Uterus (tissue), 4 donors: ENCODE data around the gene GPR152. TPM values are rescaled to one million over a fixed set of nuclear protein-coding genes. Genes with fewer than 3 reads are reported as not detected.
"Not testable (repeated sequence)": the region's sequence is repeated elsewhere in the genome, so short reads cannot be mapped to it uniquely, and the experiment has no call there.

Experiments
- DNase-seq, 2 donors: peaks; one replicate each; pipeline ENCODE4 v3.0.0-alpha.2; 2019 to 2020
- H3K27ac ChIP-seq, 2 donors: fragments of 200-600 bp; sonication (generic); 1 replicate in 1 of 2; 2 replicates in 1 of 2; pipeline ENCODE4 v1.5.1; 2016 to 2018
- H3K27me3 ChIP-seq, 2 donors: fragments of 200-600 bp; sonication (generic); one replicate each; pipeline ENCODE4 v1.5.1; 2018 to 2019; ENCODE audit warnings: control low read depth in 1 of 2
- H3K36me3 ChIP-seq, 2 donors: fragments of 200-600 bp; sonication (generic); one replicate each; pipeline ENCODE4 v1.5.1; 2019; ENCODE audit warnings: control low read depth in 1 of 2
- H3K4me1 ChIP-seq, 2 donors: fragments of 200-600 bp; sonication (generic); one replicate each; pipeline ENCODE4 v1.5.1; 2018 to 2019; ENCODE audit warnings: control low read depth in 1 of 2
- H3K4me3 ChIP-seq, 2 donors: fragments of 200-600 bp; sonication (generic); 1 replicate in 1 of 2; 2 replicates in 1 of 2; pipeline ENCODE4 v1.5.1; 2018 to 2019; ENCODE audit warnings: mild to moderate bottlenecking in 1 of 2
- H3K9me3 ChIP-seq, 2 donors: fragments of 200-600 bp; sonication (generic); one replicate each; pipeline ENCODE4 v1.5.1; 2019; ENCODE audit warnings: control low read depth in 1 of 2
- CTCF ChIP-seq, 4 experiments: fragments of 200-600 bp in 2 of 4; fragments of 450-650 bp in 2 of 4; sonication (generic) in 2 of 4; IDR thresholded peaks; one replicate each; pipeline ENCODE4 v1.5.1; 2016 to 2019; ENCODE audit warnings: antibody characterized with exemption in 4 of 4, mild to moderate bottlenecking in 2 of 4, moderate library complexity in 1 of 4
- POLR2A ChIP-seq, 2 donors: fragments of 450-650 bp; IDR thresholded peaks; one replicate each; pipeline ENCODE4 v1.6.1; 2016; ENCODE audit warnings: antibody characterized with exemption in 2 of 2, mild to moderate bottlenecking in 1 of 2, moderate library complexity in 1 of 2
- intact Hi-C: fragments of 100-400 bp; cut with DNase I; formaldehyde crosslinking; loops from one replicate; pipeline ENCODE4 v1.15.1; 2023; ENCODE audit warnings: low total_unique reads
- total RNA-seq, 4 donors: library from RNA; depleted of rRNA in 3 of 4; stranded (reverse); fragments of >200 nt in 3 of 4; gene quantifications; one replicate each; pipeline versions ENCODE4 v1.1.0 to v1.2.4, GENCODE V29; 2014 to 2023
- donor health status: DM: yes; HTN: yes; CAD: no.

The GPR152 gene
- total RNA-seq, 4 donors from 2014 or later: not detected

DNA sequence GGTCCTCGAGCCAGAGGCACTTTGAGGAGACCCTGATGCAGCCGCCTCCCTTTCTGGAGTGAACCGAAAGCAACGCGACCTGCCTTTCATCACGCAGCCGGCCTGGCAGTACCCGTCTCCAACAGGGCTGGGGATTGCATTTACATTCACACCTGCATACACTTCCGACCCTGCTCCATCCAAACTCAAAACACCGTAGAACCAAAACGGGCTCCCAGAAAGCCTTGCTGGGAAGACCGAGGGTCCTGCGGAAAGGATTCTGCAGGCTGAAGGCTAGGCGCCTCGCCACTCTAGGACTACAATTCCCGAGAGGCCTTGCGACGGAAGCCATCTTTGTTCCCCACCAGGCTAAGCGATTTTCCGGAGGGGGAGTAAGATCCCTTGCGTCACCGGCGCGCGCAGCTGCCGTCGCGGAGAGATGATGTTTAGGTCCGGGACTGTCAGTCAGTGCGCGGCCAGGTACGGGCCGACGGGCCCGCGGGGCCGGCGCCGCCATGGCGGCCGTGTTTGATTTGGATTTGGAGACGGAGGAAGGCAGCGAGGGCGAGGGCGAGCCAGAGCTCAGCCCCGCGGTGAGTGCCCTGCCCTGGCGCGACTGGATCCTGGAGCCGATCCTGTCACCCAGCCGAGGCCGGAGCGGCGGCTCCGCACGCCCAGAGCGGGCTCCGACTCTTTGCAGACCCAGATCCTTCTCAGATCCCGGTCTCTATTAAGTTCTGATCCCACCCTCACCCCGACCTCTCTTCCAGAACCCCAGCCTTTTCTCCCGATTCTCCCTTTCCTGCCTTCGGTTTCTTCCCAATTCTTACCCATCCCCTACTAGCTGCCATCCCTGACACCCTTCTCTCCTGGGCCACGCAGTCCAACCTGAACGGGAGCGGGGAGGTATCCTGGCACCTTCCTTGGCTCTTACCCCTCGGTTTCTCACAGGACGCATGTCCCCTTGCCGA, 24.2 kb downstream of the GPR152 start, which contains the start of gene RPS6KB2:
RPS6KB2 (plus strand) TSS at position 443 of the 950 bp plus-strand sequence; CDS start at position 495, 52 bp downstream.
- H3K36me3 ChIP-seq: no peaks in the 10 kb centered on the region
- intact Hi-C loops: no loop called here
- TF ChIP-seq POLR2A (IDR thresholded peaks at IDR 0.05) (peak; percentile 91 to 95), CTCF (IDR thresholded peaks at IDR 0.05) (peak in 1 of 4 experiments; percentile 42)
- peak within 1 kb of the TSS; percentile 82 to 86 for H3K27ac ChIP-seq
- H3K4me1 ChIP-seq: no peaks in the 10 kb centered on the region
- no peaks in the 10 kb centered on the region for H3K9me3 ChIP-seq
- no peaks in the 10 kb centered on the region for H3K27me3 ChIP-seq
- peak; percentile 99 for DNase-seq
- peak within 1 kb of the TSS; percentile 58 to 64 for H3K4me3 ChIP-seq

- DNase-seq, H3K4me1 ChIP-seq, H3K9me3 ChIP-seq, H3K27me3 ChIP-seq, H3K36me3 ChIP-seq, intact Hi-C loops: not testable (repeated sequence)
- peak overlapping the region; percentile 77 to 86 for H3K27ac ChIP-seq
- peak overlapping the region; percentile 58 to 64 for H3K4me3 ChIP-seq
Observed at GRCh38 chr11:67427364-67427859, 25.1 kb downstream of the GPR152 start.

DNA sequence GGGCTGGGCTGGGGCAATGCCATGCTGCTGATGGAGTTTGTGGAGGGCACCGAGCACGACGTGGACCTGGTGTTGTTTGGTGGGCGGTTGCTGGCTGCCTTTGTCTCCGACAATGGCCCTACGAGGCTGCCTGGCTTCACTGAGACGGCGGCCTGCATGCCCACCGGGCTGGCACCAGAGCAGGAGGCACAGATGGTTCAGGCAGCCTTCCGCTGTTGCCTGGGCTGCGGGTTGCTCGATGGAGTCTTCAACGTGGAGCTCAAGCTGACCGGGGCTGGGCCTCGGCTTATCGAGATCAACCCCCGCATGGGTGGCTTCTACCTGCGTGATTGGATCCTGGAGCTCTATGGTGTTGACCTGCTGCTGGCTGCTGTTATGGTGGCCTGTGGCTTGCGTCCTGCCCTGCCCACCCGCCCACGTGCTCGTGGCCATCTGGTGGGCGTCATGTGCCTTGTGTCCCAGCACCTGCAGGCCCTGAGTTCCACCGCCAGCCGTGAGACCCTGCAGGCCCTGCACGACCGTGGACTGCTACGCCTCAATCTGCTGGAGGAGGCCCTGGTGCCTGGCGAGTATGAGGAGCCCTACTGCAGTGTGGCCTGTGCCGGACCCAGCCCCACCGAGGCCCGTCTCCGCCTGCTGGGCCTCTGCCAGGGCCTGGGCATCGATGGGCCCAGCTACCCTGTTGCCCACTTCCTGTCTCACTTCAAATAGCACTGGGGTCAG, 28.5 kb downstream of the GPR152 start:
- Histone ChIP-seq H3K4me1 (peaks cover 0 to 8% of the 10 kb centered on the region in 2 donors), H3K27me3 (no peaks in the 10 kb centered on the region), H3K4me3 (no peak overlapping the region), H3K36me3 (no peaks in the 10 kb centered on the region), H3K9me3 (no peaks in the 10 kb centered on the region), H3K27ac (no peak overlapping the region)
- no peak for DNase-seq
- TF ChIP-seq POLR2A (IDR thresholded peaks at IDR 0.05): no peak
- no peak for TF ChIP-seq CTCF (IDR thresholded peaks at IDR 0.05)
- intact Hi-C loops: no loop called here

GRCh38 chr11:67423466-67423865, 29.1 kb downstream of the GPR152 start:
- no peak overlapping the region for H3K4me3 ChIP-seq
- TF ChIP-seq POLR2A (IDR thresholded peaks at IDR 0.05) (no peak), CTCF (IDR thresholded peaks at IDR 0.05) (no peak)
- intact Hi-C loops: no loop called here

GRCh38 chr11:67422891-67423290, 29.6 kb downstream of the GPR152 start:
- Histone ChIP-seq H3K9me3 (no peaks in the 10 kb centered on the region), H3K27me3 (no peaks in the 10 kb centered on the region), H3K36me3 (no peaks in the 10 kb centered on the region), H3K4me1 (peaks cover 0 to 8% of the 10 kb centered on the region in 2 donors), H3K4me3 (no peak overlapping the region), H3K27ac (no peak overlapping the region)
- no peak for TF ChIP-seq CTCF (IDR thresholded peaks at IDR 0.05)
- DNase-seq: no peak
- intact Hi-C loops: no loop called here

More at GRCh38 chr11:67423466-67423865, 29.1 kb downstream of the GPR152 start:
- no peaks in the 10 kb centered on the region for H3K36me3 ChIP-seq
- peaks cover 0 to 8% of the 10 kb centered on the region in 2 donors for H3K4me1 ChIP-seq
- DNase-seq: no peak
- no peaks in the 10 kb centered on the region for H3K9me3 ChIP-seq
- H3K27ac ChIP-seq: no peak overlapping the region
- no peaks in the 10 kb centered on the region for H3K27me3 ChIP-seq
